Neural progenitor cell (in vitro differentiated cells): Measurements from ENCODE around the gene IL1RL2. TPM values are rescaled to one million over a fixed set of nuclear protein-coding genes. Genes with fewer than 3 reads are reported as not detected.

Experiments used
- DNase-seq: peaks from one replicate; pipeline ENCODE4 v3.0.0-alpha.2; 2016; ENCODE audit warnings: low spot score
- H2AFZ ChIP-seq: fragments of 200-600 bp; sonication (generic); replicated peaks from 2 replicates; pipeline ENCODE4 v1.6.1; 2016; ENCODE audit warnings: antibody characterized with exemption
- H3F3A ChIP-seq: fragments of 200-600 bp; sonication (generic); 2 replicates; pipeline ENCODE4 v1.6.1; 2016; ENCODE audit warnings: antibody characterized with exemption, low read depth
- H3K27ac ChIP-seq: fragments of 200-600 bp; sonication (generic); 2 replicates; pipeline ENCODE4 v1.5.1; 2016; ENCODE audit warnings: mild to moderate bottlenecking
- H3K27me3 ChIP-seq: fragments of 200-600 bp; sonication (generic); 2 replicates; pipeline ENCODE4 v1.6.1; 2016; ENCODE audit warnings: mild to moderate bottlenecking, moderate library complexity
- H3K36me3 ChIP-seq: fragments of 200-600 bp; sonication (generic); 2 replicates; pipeline ENCODE4 v1.5.1; 2016
- H3K4me1 ChIP-seq: fragments of 200-600 bp; sonication (generic); 2 replicates; pipeline ENCODE4 v1.6.1; 2016; ENCODE audit warnings: mixed run types
- H3K4me2 ChIP-seq: fragments of 200-600 bp; sonication (generic); 2 replicates; pipeline ENCODE4 v1.6.1; 2016
- H3K4me3 ChIP-seq: fragments of 200-600 bp; sonication (generic); 2 replicates; pipeline ENCODE4 v1.5.1; 2016
- H3K79me2 ChIP-seq: fragments of 200-600 bp; sonication (generic); 2 replicates; pipeline ENCODE4 v1.6.1; 2016; ENCODE audit warnings: low read depth
- H3K9ac ChIP-seq: fragments of 200-600 bp; sonication (generic); 2 replicates; pipeline ENCODE4 v1.6.1; 2016
- H3K9me3 ChIP-seq: fragments of 200-600 bp; sonication (generic); 2 replicates; pipeline ENCODE4 v1.5.1; 2016; ENCODE audit warnings: low read depth
- H4K20me1 ChIP-seq: fragments of 200-600 bp; sonication (generic); 2 replicates; pipeline ENCODE4 v1.6.1; 2016; ENCODE audit warnings: low read depth
- H3K27ac Mint-ChIP-seq: 3 replicates; pipeline ENCODE4 v1.8.0; 2021; ENCODE audit warnings: mixed read lengths
- H3K27me3 Mint-ChIP-seq: 2 replicates; pipeline ENCODE4 v1.8.0; 2022; ENCODE audit warnings: low read depth, mild to moderate bottlenecking, inconsistent platforms, moderate library complexity, mixed read lengths; ENCODE audit not compliant: insufficient read depth
- H3K36me3 Mint-ChIP-seq: 3 replicates; pipeline ENCODE4 v1.8.0; 2021; ENCODE audit warnings: mixed read lengths
- H3K4me1 Mint-ChIP-seq: 3 replicates; pipeline ENCODE4 v1.8.0; 2021; ENCODE audit warnings: mixed read lengths
- H3K4me3 Mint-ChIP-seq: 3 replicates; pipeline ENCODE4 v1.8.0; 2021; ENCODE audit warnings: mild to moderate bottlenecking, moderate library complexity, mixed read lengths
- H3K9me3 Mint-ChIP-seq: 3 replicates; pipeline ENCODE4 v1.8.0; 2020; ENCODE audit warnings: mixed read lengths
- CTCF ChIP-seq: fragments of 200-600 bp; sonication (generic); IDR thresholded peaks from 2 replicates; pipeline ENCODE4 v1.5.1; 2017; ENCODE audit warnings: antibody characterized with exemption, mild to moderate bottlenecking
- EZH2 ChIP-seq: fragments of 200-600 bp; sonication (generic); IDR thresholded peaks from 2 replicates; pipeline ENCODE4 v1.6.1; 2017; ENCODE audit warnings: antibody characterized with exemption, mild to moderate bottlenecking, moderate library complexity
- EZH2phosphoT487 ChIP-seq: fragments of 200-600 bp; sonication (generic); IDR thresholded peaks from 2 replicates; pipeline ENCODE4 v1.6.1; 2017; ENCODE audit warnings: antibody characterized with exemption
- total RNA-seq: library from RNA; depleted of rRNA; stranded (reverse); fragments of >200 nt; gene quantifications from 2 replicates; pipeline ENCODE4 v1.2.3, GENCODE V29; 2015; ENCODE audit warnings: low replicate concordance

IL1RL2 gene
- total RNA-seq, 1 donor from 2014 or later: not detected

DNA sequence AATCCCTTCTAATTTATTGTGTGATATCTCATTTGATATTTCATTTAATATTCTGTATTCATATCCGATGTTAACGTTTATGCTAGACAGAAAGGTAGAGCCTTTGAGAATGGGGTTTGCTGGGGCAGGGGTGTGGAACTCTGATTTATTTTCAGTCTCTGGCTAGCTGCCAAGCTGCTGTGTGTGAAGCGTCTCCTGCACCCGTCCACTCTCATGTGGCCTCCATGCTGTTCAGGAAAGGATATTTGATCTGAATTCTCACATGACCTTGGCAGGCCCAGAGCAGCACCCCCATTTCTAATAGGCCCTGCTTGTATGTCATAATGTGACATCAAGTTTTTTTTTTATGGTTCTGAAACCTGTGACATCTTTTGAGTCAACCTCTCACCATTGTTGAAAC lies 42.7 kb upstream of the IL1RL2 start:
- Mint-ChIP-seq H3K36me3 (no peaks in the 10 kb centered on the region), H3K9me3 (peaks cover 36% of the 10 kb centered on the region), H3K27me3 (peaks cover 28% of the 10 kb centered on the region), H3K4me3 (peak overlapping the region; percentile 27), H3K4me1 (peaks cover 9% of the 10 kb centered on the region), H3K27ac (no peak overlapping the region)
- TF ChIP-seq CTCF (no peak), EZH2 (no peak), EZH2phosphoT487 (no peak)
- Histone ChIP-seq H3K27me3 (peaks cover 37% of the 10 kb centered on the region), H4K20me1 (no peaks in the 10 kb centered on the region), H3K36me3 (no peaks in the 10 kb centered on the region), H3F3A (peaks cover 5% of the 10 kb centered on the region), H3K9ac (no peak overlapping the region), H3K4me1 (peaks cover 4% of the 10 kb centered on the region), H2AFZ (no peak overlapping the region), H3K4me2 (no peak overlapping the region), H3K4me3 (no peak overlapping the region), H3K79me2 (no peaks in the 10 kb centered on the region), H3K27ac (no peak overlapping the region), H3K9me3 (no peaks in the 10 kb centered on the region)
- DNase-seq: no peak

- Histone ChIP-seq H3F3A (peaks cover 5% of the 10 kb centered on the region), H3K9ac (no peak overlapping the region), H3K27me3 (peaks cover 37% of the 10 kb centered on the region), H3K27ac (no peak overlapping the region), H3K36me3 (no peaks in the 10 kb centered on the region), H2AFZ (no peak overlapping the region), H3K4me3 (no peak overlapping the region), H3K4me1 (peaks cover 4% of the 10 kb centered on the region), H3K79me2 (no peaks in the 10 kb centered on the region), H3K9me3 (no peaks in the 10 kb centered on the region), H3K4me2 (no peak overlapping the region), H4K20me1 (no peaks in the 10 kb centered on the region)
- Mint-ChIP-seq H3K27me3 (peaks cover 26% of the 10 kb centered on the region), H3K4me1 (peaks cover 9% of the 10 kb centered on the region), H3K9me3 (peaks cover 38% of the 10 kb centered on the region), H3K4me3 (no peak overlapping the region), H3K36me3 (no peaks in the 10 kb centered on the region), H3K27ac (no peak overlapping the region)
- DNase-seq: no peak
- TF ChIP-seq EZH2phosphoT487: no peak
- no peak for TF ChIP-seq CTCF
- no peak for TF ChIP-seq EZH2
These were observed 41.7 kb upstream of the IL1RL2 start for GRCh38 chr2:102145107-102145506.

- Histone ChIP-seq H3K4me2 (no peak overlapping the region), H3K36me3 (no peaks in the 10 kb centered on the region), H3K9me3 (no peaks in the 10 kb centered on the region), H3F3A (peaks cover 5% of the 10 kb centered on the region), H2AFZ (no peak overlapping the region), H3K9ac (no peak overlapping the region), H3K79me2 (no peaks in the 10 kb centered on the region), H4K20me1 (no peaks in the 10 kb centered on the region), H3K27ac (no peak overlapping the region), H3K4me3 (no peak overlapping the region), H3K4me1 (peaks cover 4% of the 10 kb centered on the region), H3K27me3 (peaks cover 30% of the 10 kb centered on the region)
- peaks cover 9% of the 10 kb centered on the region for H3K4me1 Mint-ChIP-seq
- no peak overlapping the region for H3K4me3 Mint-ChIP-seq
- H3K36me3 Mint-ChIP-seq: no peaks in the 10 kb centered on the region
- H3K9me3 Mint-ChIP-seq: peaks cover 42% of the 10 kb centered on the region
- no peak for DNase-seq
- no peak for TF ChIP-seq EZH2phosphoT487
- peaks cover 21% of the 10 kb centered on the region for H3K27me3 Mint-ChIP-seq
- no peak overlapping the region for H3K27ac Mint-ChIP-seq
These were observed 40.9 kb upstream of the IL1RL2 start for GRCh38 chr2:102145934-102146333.

DNA sequence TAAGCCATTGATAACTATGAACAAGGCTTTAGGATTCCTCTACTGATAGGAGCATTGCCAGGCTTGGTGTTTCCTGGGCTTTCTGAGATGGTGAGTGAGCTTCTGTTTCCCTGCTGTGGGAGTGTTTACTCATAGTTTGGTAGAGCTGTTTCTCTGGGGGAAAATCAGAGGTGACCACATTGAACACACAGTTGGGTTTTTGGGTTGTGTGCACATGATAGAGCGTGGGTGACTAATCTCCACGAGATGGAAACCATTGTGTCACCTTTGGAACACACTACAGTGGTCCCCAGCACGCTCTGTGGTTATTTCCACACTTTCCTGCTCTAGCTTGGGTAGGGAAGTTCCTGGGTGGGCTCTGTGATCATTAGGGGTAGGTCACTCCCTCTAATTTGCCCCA lies 38.9 kb upstream of the IL1RL2 start:
- no peak for DNase-seq
- no peak overlapping the region for H3K27ac Mint-ChIP-seq
- H3F3A ChIP-seq: no peaks in the 10 kb centered on the region
- peaks cover 14% of the 10 kb centered on the region for H3K27me3 Mint-ChIP-seq
- H3K79me2 ChIP-seq: no peaks in the 10 kb centered on the region
- no peaks in the 10 kb centered on the region for H3K9me3 ChIP-seq
- H3K4me3 Mint-ChIP-seq: no peak overlapping the region
- H3K27me3 ChIP-seq: peaks cover 11% of the 10 kb centered on the region
- H3K4me1 ChIP-seq: no peaks in the 10 kb centered on the region
- H3K9ac ChIP-seq: no peak overlapping the region
- no peak for TF ChIP-seq CTCF
- TF ChIP-seq EZH2: no peak
- no peak for TF ChIP-seq EZH2phosphoT487
- no peaks in the 10 kb centered on the region for H3K36me3 Mint-ChIP-seq
- no peaks in the 10 kb centered on the region for H3K36me3 ChIP-seq
- H4K20me1 ChIP-seq: no peaks in the 10 kb centered on the region
- H3K9me3 Mint-ChIP-seq: peaks cover 43% of the 10 kb centered on the region
- H3K4me3 ChIP-seq: no peak overlapping the region
- no peak overlapping the region for H3K27ac ChIP-seq
- no peak overlapping the region for H2AFZ ChIP-seq
- H3K4me1 Mint-ChIP-seq: peaks cover 3% of the 10 kb centered on the region
- H3K4me2 ChIP-seq: no peak overlapping the region
